HCT116 (cell line): ENCODE results near the gene PTPRZ1. TPM values are rescaled to one million over a fixed set of nuclear protein-coding genes. Genes with fewer than 3 reads are reported as not detected.

ENCODE experiments used
- ATAC-seq: fragments of 200-7000 bp; cut with Tn5 transposase; 2 replicates; pipeline ENCODE4 v1.9.1; 2020; ENCODE audit warnings: mild to moderate bottlenecking, moderate library complexity
- BruUV-seq: library from RNA; stranded (reverse); fragments of 400-500 nt; replicated peaks from 2 replicates; lab custom pipeline; 2021; lab: Mats Ljungman, UMichigan
- CTCF ChIA-PET: fragments of 300-600 bp; sonication (Branson Sonifier 250); formaldehyde crosslinking; loops from one replicate; lab custom pipeline; 2021; ENCODE audit warnings: antibody characterized with exemption; lab: Charles Lee
- POLR2A ChIA-PET: fragments of 300-600, 350-600 bp; sonication (Branson Sonifier 250); formaldehyde crosslinking; loops from one replicate; lab custom pipeline; 2021; ENCODE audit warnings: antibody characterized with exemption; lab: Charles Lee
- RAD21 ChIA-PET, 2 experiments: fragments of 300-600 bp; sonication (Branson Sonifier 250); formaldehyde crosslinking; loops; one replicate each; lab custom pipeline; 2023; ENCODE audit warnings: low total read pairs in 2 of 2; ENCODE audit not compliant: uncharacterized antibody in 2 of 2, unreplicated experiment in 2 of 2, low non-redundant PET in 1 of 2; lab: Charles Lee
- DNase-seq: peaks from one replicate; pipeline ENCODE4 v3.0.0-alpha.2; 2010; ENCODE audit warnings: low read depth, low spot score
- H2AFZ ChIP-seq: fragments of 200-600 bp; shearing (Covaris generic), sonication (generic); 2 replicates; pipeline ENCODE4 v1.6.1; 2017; ENCODE audit warnings: low read depth, mixed run types, mixed read lengths, antibody characterized with exemption, low read length; ENCODE audit not compliant: poor library complexity, severe bottlenecking
- H3K27ac ChIP-seq: 2 replicates; pipeline ENCODE4 v1.5.1; 2012; ENCODE audit warnings: low read depth, low read length
- H3K27me3 ChIP-seq: fragments of 200-600 bp; sonication (generic); 2 replicates; pipeline ENCODE4 v1.6.1; 2016; ENCODE audit warnings: mixed run types, low read length, mixed read lengths; ENCODE audit not compliant: insufficient read depth
- H3K36me3 ChIP-seq, 2 experiments: fragments of 200-500 bp in 1 of 2; fragments of 200-600 bp in 1 of 2; sonication (Bioruptor generic) in 1 of 2; sonication (generic) in 1 of 2; 2 replicates each; pipeline versions ENCODE4 v1.5.1 to v1.6.1; 2014 to 2016; ENCODE audit warnings: low read length in 2 of 2, inconsistent platforms in 1 of 2, mixed read lengths in 1 of 2, mixed run types in 1 of 2; ENCODE audit not compliant: insufficient read depth in 2 of 2, control insufficient read depth in 1 of 2
- H3K4me1 ChIP-seq, 2 experiments: fragments of 200-600 bp in 1 of 2; sonication (generic) in 1 of 2; 2 replicates each; pipeline versions ENCODE4 v1.5.1 to v1.6.1; 2012 to 2017; ENCODE audit warnings: low read length in 2 of 2, inconsistent platforms in 1 of 2, mild to moderate bottlenecking in 1 of 2, mixed read lengths in 1 of 2, mixed run types in 1 of 2, moderate library complexity in 1 of 2; ENCODE audit not compliant: insufficient read depth in 2 of 2, control insufficient read depth in 1 of 2
- H3K4me2 ChIP-seq: fragments of 200-600 bp; sonication (generic); 2 replicates; pipeline ENCODE4 v1.6.1; 2017; ENCODE audit warnings: mixed run types, low read length, mixed read lengths
- H3K4me3 ChIP-seq, 2 experiments: fragments of 200-600 bp in 1 of 2; sonication (generic) in 1 of 2; replicated peaks in 1 of 2; 2 replicates each; pipeline ENCODE4 v1.5.1; 2011 to 2016; ENCODE audit warnings: low read length in 2 of 2, control low read depth in 1 of 2, low read depth in 1 of 2, mild to moderate bottlenecking in 1 of 2, mixed read lengths in 1 of 2, mixed run types in 1 of 2
- H3K79me2 ChIP-seq: fragments of 200-600 bp; sonication (generic); 2 replicates; pipeline ENCODE4 v1.6.1; 2017; ENCODE audit warnings: mild to moderate bottlenecking, mixed run types, low read length, moderate library complexity, mixed read lengths; ENCODE audit not compliant: insufficient read depth
- H3K9ac ChIP-seq: fragments of 200-600 bp; sonication (generic); 2 replicates; pipeline ENCODE4 v1.6.1; 2016; ENCODE audit warnings: low read length, mixed read lengths
- H3K9me2 ChIP-seq: fragments of 200-600 bp; sonication (generic), shearing (Covaris generic); 2 replicates; pipeline ENCODE4 v1.6.1; 2017; ENCODE audit warnings: mixed run types, mild to moderate bottlenecking, moderate library complexity; ENCODE audit not compliant: insufficient read depth
- H3K9me3 ChIP-seq, 2 experiments: fragments of 200-500 bp in 1 of 2; fragments of 200-600 bp in 1 of 2; sonication (Bioruptor generic) in 1 of 2; sonication (generic) in 1 of 2; 2 replicates each; pipeline ENCODE4 v1.6.1; 2014 to 2017; ENCODE audit warnings: low read length in 2 of 2, mixed read lengths in 2 of 2, inconsistent platforms in 1 of 2, low read depth in 1 of 2, mild to moderate bottlenecking in 1 of 2, mixed run types in 1 of 2, moderate library complexity in 1 of 2; ENCODE audit not compliant: control insufficient read depth in 1 of 2, insufficient read depth in 1 of 2
- H4K20me1 ChIP-seq: fragments of 200-600 bp; sonication (generic), shearing (Covaris generic); 2 replicates; pipeline ENCODE4 v1.6.1; 2017; ENCODE audit warnings: mixed run types, mild to moderate bottlenecking, moderate library complexity; ENCODE audit not compliant: insufficient read depth
- CEBPB ChIP-seq: IDR thresholded peaks from 2 replicates; pipeline ENCODE4 v1.6.1; 2012; ENCODE audit warnings: low read depth
- EGR1 ChIP-seq: IDR thresholded peaks from 2 replicates; pipeline ENCODE4 v1.6.1; 2012; ENCODE audit warnings: low read depth
- EZH2 ChIP-seq: fragments of 200-600 bp; sonication (generic); IDR thresholded peaks from 2 replicates; pipeline ENCODE4 v1.6.1; 2017; ENCODE audit warnings: antibody characterized with exemption, mixed run types
- EZH2phosphoT487 ChIP-seq: fragments of 200-600 bp; IDR thresholded peaks from 2 replicates; pipeline ENCODE4 v1.6.1; 2018; ENCODE audit warnings: antibody characterized with exemption, borderline replicate concordance
- FOSL1 ChIP-seq: IDR thresholded peaks from 2 replicates; pipeline ENCODE4 v1.6.1; 2012; ENCODE audit warnings: low read depth
- JUND ChIP-seq: IDR thresholded peaks from 2 replicates; pipeline ENCODE4 v1.6.1; 2012
- POLR2A ChIP-seq: IDR thresholded peaks from 2 replicates; pipeline ENCODE4 v1.7.0; 2011; ENCODE audit warnings: borderline replicate concordance; ENCODE audit not compliant: insufficient read depth, insufficient read length; ENCODE audit errors: extremely low read depth
- RAD21 ChIP-seq: IDR thresholded peaks from 2 replicates; pipeline ENCODE4 v1.6.1; 2012; ENCODE audit warnings: low read depth, mild to moderate bottlenecking
- SIN3A ChIP-seq: IDR thresholded peaks from 2 replicates; pipeline ENCODE4 v1.6.1; 2012; ENCODE audit warnings: low read depth
- ZFX ChIP-seq: fragments of 450-650 bp; IDR thresholded peaks from 2 replicates; pipeline ENCODE4 v1.6.1; 2017
- ZNF274 ChIP-seq: fragments of 200-500 bp; sonication (Bioruptor generic); IDR thresholded peaks from 2 replicates; pipeline ENCODE4 v1.6.1; 2014; ENCODE audit warnings: mild to moderate bottlenecking, low read depth, low read length, inconsistent platforms
- intact Hi-C: fragments of 100-400 bp; cut with micrococcal nuclease; formaldehyde crosslinking; loops from 2 replicates; pipeline ENCODE4 v1.10.0; 2022
- total RNA-seq: library from RNA; stranded (reverse); gene quantifications from one replicate; pipeline ENCODE4 v1.2.1, GENCODE V29; 2021; ENCODE audit not compliant: unreplicated experiment
- TF ChIP-seq, protein P1 (sequence below): IDR thresholded peaks from 2 replicates; pipeline ENCODE4 v1.6.1; 2012; ENCODE audit warnings: low read depth
- TF ChIP-seq, protein P2 (sequence below): IDR thresholded peaks from 2 replicates; pipeline ENCODE4 v1.6.1; 2011; ENCODE audit warnings: mild to moderate bottlenecking, low read length, moderate library complexity; ENCODE audit not compliant: insufficient replicate concordance; ENCODE audit errors: extremely low read depth

PTPRZ1 gene
- total RNA-seq, 1 experiment from 2014 or later: 0.25 TPM

DNA sequence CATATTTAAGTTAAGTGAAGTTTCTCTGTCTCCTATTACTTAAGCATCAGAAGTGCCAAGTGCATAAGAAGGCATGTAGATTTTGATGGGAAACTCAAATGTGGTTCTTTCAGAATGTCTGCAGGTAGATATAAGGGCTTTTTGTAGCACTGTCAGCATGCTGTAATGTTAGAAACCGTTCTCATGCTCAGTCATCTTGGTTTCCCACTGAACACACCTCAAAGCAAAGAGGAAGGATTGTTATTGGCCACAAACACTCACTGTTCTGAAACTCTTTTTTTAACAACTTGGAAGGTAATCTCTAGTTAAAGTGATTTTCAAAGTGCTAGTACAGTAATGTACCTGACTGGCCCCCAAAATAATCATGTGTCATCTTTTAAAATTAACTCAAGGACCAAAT, 145.1 kb downstream of the PTPRZ1 start (continued):
- no peak for TF ChIP-seq EZH2phosphoT487
- TF ChIP-seq, all 23 proteins: peak for 0

DNA sequence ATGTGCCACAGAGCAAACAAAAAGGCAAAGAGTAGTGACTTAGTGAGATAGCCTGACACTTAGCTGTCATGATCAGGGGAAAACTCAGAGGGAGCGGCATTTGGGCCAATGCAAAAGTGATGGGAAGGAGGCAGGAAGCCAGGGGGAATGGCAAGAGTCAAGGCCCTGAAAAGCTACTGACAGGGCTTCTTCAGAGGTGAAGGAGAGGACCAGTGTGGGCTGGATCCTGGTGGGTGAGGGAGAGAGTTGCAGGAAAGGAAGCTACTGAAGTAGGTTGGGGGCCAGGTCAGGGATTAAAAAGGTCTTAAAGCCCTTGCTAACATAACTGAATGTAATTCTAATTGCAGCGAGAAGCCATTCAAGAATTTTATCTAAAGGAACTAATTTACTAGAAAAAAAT, 154.1 kb downstream of the PTPRZ1 start:
- Histone ChIP-seq H2AFZ (no peak overlapping the region), H3K27ac (no peak overlapping the region), H3K4me1 (no peaks in the 10 kb centered on the region), H3K9me2 (no peaks in the 10 kb centered on the region), H3K79me2 (no peaks in the 10 kb centered on the region), H3K9ac (no peak overlapping the region), H3K36me3 (no peaks in the 10 kb centered on the region), H3K27me3 (no peaks in the 10 kb centered on the region), H3K4me2 (no peak overlapping the region), H3K4me3 (no peak overlapping the region), H4K20me1 (no peaks in the 10 kb centered on the region), H3K9me3 (no peaks in the 10 kb centered on the region)
- POLR2A ChIA-PET: no interaction called here
- DNase-seq (no peak), ATAC-seq (no peak)
- intact Hi-C loops: no loop called here
- no TSS peak for BruUV-seq
- RAD21 ChIA-PET: no interaction called here
- CTCF ChIA-PET: no interaction called here
- TF ChIP-seq EZH2phosphoT487 (no peak), EZH2 (no peak), ZFX (no peak), SIN3A (no peak), FOSL1 (no peak), JUND (no peak), ZNF274 (no peak), EGR1 (no peak), POLR2A (no peak), RAD21 (no peak), CEBPB (no peak)
- TF ChIP-seq, protein P1, sequence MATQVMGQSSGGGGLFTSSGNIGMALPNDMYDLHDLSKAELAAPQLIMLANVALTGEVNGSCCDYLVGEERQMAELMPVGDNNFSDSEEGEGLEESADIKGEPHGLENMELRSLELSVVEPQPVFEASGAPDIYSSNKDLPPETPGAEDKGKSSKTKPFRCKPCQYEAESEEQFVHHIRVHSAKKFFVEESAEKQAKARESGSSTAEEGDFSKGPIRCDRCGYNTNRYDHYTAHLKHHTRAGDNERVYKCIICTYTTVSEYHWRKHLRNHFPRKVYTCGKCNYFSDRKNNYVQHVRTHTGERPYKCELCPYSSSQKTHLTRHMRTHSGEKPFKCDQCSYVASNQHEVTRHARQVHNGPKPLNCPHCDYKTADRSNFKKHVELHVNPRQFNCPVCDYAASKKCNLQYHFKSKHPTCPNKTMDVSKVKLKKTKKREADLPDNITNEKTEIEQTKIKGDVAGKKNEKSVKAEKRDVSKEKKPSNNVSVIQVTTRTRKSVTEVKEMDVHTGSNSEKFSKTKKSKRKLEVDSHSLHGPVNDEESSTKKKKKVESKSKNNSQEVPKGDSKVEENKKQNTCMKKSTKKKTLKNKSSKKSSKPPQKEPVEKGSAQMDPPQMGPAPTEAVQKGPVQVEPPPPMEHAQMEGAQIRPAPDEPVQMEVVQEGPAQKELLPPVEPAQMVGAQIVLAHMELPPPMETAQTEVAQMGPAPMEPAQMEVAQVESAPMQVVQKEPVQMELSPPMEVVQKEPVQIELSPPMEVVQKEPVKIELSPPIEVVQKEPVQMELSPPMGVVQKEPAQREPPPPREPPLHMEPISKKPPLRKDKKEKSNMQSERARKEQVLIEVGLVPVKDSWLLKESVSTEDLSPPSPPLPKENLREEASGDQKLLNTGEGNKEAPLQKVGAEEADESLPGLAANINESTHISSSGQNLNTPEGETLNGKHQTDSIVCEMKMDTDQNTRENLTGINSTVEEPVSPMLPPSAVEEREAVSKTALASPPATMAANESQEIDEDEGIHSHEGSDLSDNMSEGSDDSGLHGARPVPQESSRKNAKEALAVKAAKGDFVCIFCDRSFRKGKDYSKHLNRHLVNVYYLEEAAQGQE: no peak
- TF ChIP-seq, protein P2, sequence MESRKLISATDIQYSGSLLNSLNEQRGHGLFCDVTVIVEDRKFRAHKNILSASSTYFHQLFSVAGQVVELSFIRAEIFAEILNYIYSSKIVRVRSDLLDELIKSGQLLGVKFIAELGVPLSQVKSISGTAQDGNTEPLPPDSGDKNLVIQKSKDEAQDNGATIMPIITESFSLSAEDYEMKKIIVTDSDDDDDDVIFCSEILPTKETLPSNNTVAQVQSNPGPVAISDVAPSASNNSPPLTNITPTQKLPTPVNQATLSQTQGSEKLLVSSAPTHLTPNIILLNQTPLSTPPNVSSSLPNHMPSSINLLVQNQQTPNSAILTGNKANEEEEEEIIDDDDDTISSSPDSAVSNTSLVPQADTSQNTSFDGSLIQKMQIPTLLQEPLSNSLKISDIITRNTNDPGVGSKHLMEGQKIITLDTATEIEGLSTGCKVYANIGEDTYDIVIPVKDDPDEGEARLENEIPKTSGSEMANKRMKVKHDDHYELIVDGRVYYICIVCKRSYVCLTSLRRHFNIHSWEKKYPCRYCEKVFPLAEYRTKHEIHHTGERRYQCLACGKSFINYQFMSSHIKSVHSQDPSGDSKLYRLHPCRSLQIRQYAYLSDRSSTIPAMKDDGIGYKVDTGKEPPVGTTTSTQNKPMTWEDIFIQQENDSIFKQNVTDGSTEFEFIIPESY: no peak
